HAP-1 (cell line): ENCODE results near the gene ABCA4.

ENCODE experiments used
- DNase-seq, 2 experiments: peaks; one replicate each; pipeline ENCODE4 v3.0.0-alpha.2; 2016 to 2020; ENCODE audit warnings: low spot score in 2 of 2
- H3K27me3 ChIP-seq: fragments of 250-450 bp; sonication (Bioruptor Pico); 2 replicates; pipeline ENCODE4 v1.5.1; 2020; ENCODE audit warnings: low read depth, mild to moderate bottlenecking, moderate library complexity
- H3K36me3 ChIP-seq: fragments of 250-450 bp; sonication (Bioruptor Pico); replicated peaks from 2 replicates; pipeline ENCODE4 v1.5.1; 2020; ENCODE audit warnings: mild to moderate bottlenecking
- H3K4me1 ChIP-seq: fragments of 250-450 bp; sonication (Bioruptor Pico); 2 replicates; pipeline ENCODE4 v1.5.1; 2020; ENCODE audit warnings: mild to moderate bottlenecking
- H3K4me3 ChIP-seq: fragments of 250-450 bp; sonication (Bioruptor Pico); 2 replicates; pipeline ENCODE4 v1.5.1; 2020; ENCODE audit warnings: mild to moderate bottlenecking, moderate library complexity
- H3K9me3 ChIP-seq: fragments of 250-450 bp; sonication (Bioruptor Pico); 2 replicates; pipeline ENCODE4 v1.5.1; 2020; ENCODE audit warnings: mild to moderate bottlenecking, moderate library complexity
- in situ Hi-C: fragments of 300-500 bp; cut with MboI; formaldehyde crosslinking; loops from 3 replicates; pipeline ENCODE4 v1.14.3; 2020; ENCODE audit warnings: low sequenced_read_pairs, inconsistent platforms, mixed read lengths

The ABCA4 gene

GRCh38 chr1:94039514-94039870, 81.5 kb downstream of the ABCA4 start:
- Histone ChIP-seq H3K4me1 (no peaks in the 10 kb centered on the region), H3K4me3 (no peak overlapping the region), H3K27me3 (peaks cover 27% of the 10 kb centered on the region), H3K36me3 (no peaks in the 10 kb centered on the region), H3K9me3 (no peaks in the 10 kb centered on the region)
- in situ Hi-C loops, result no loop called here
- peak; percentile 42 to 84 for DNase-seq

- Histone ChIP-seq H3K4me3 (no peak overlapping the region), H3K27me3 (peaks cover 27% of the 10 kb centered on the region), H3K4me1 (no peaks in the 10 kb centered on the region), H3K36me3 (no peaks in the 10 kb centered on the region), H3K9me3 (no peaks in the 10 kb centered on the region)
- in situ Hi-C loops, result no loop called here
- no peak for DNase-seq
Measured at GRCh38 chr1:94038511-94038910, 82.4 kb downstream of the ABCA4 start.

GRCh38 chr1:94037392-94038229, 83.3 kb downstream of the ABCA4 start:
- peaks cover 27% of the 10 kb centered on the region for H3K27me3 ChIP-seq
- no peaks in the 10 kb centered on the region for H3K4me1 ChIP-seq
- H3K9me3 ChIP-seq, result no peaks in the 10 kb centered on the region
- DNase-seq, result no peak
- H3K4me3 ChIP-seq, result no peak overlapping the region
- in situ Hi-C loops, result no loop called here
- H3K36me3 ChIP-seq, result no peaks in the 10 kb centered on the region

GRCh38 chr1:94036730-94037129, 84.2 kb downstream of the ABCA4 start:
- no peak for DNase-seq
- H3K27me3 ChIP-seq, result peaks cover 27% of the 10 kb centered on the region
- H3K4me1 ChIP-seq, result no peaks in the 10 kb centered on the region
- no peaks in the 10 kb centered on the region for H3K9me3 ChIP-seq
- no peak overlapping the region for H3K4me3 ChIP-seq
- no peaks in the 10 kb centered on the region for H3K36me3 ChIP-seq
- in situ Hi-C loops, result no loop called here

- Histone ChIP-seq H3K4me1 (no peaks in the 10 kb centered on the region), H3K27me3 (peaks cover 22% of the 10 kb centered on the region), H3K36me3 (no peaks in the 10 kb centered on the region), H3K4me3 (no peak overlapping the region), H3K9me3 (no peaks in the 10 kb centered on the region)
- no peak for DNase-seq
- in situ Hi-C loops, result no loop called here
Measured at GRCh38 chr1:94033849-94034248, 87.1 kb downstream of the ABCA4 start.

- Histone ChIP-seq H3K27me3 (peaks cover 10% of the 10 kb centered on the region), H3K36me3 (no peaks in the 10 kb centered on the region), H3K4me3 (no peak overlapping the region), H3K4me1 (no peaks in the 10 kb centered on the region), H3K9me3 (no peaks in the 10 kb centered on the region)
- in situ Hi-C loops, result no loop called here
- DNase-seq, result no peak
Measured at GRCh38 chr1:94032637-94033036, 88.3 kb downstream of the ABCA4 start.

GRCh38 chr1:94031591-94031990, 89.4 kb downstream of the ABCA4 start:
- Histone ChIP-seq H3K4me3 (no peak overlapping the region), H3K27me3 (no peaks in the 10 kb centered on the region), H3K9me3 (no peaks in the 10 kb centered on the region), H3K4me1 (no peaks in the 10 kb centered on the region), H3K36me3 (no peaks in the 10 kb centered on the region)
- DNase-seq, result no peak
- in situ Hi-C loops, result no loop called here

GRCh38 chr1:94031154-94031553, 89.8 kb downstream of the ABCA4 start:
- no peak for DNase-seq
- Histone ChIP-seq H3K36me3 (no peaks in the 10 kb centered on the region), H3K9me3 (no peaks in the 10 kb centered on the region), H3K4me1 (no peaks in the 10 kb centered on the region), H3K27me3 (no peaks in the 10 kb centered on the region), H3K4me3 (no peak overlapping the region)
- in situ Hi-C loops, result no loop called here

GRCh38 chr1:94029130-94029993, 91.6 kb downstream of the ABCA4 start:
- in situ Hi-C loops, result no loop called here
- no peaks in the 10 kb centered on the region for H3K9me3 ChIP-seq
- peaks cover 8% of the 10 kb centered on the region for H3K27me3 ChIP-seq
- H3K4me1 ChIP-seq, result no peaks in the 10 kb centered on the region
- DNase-seq, result no peak
- H3K36me3 ChIP-seq, result no peaks in the 10 kb centered on the region
- H3K4me3 ChIP-seq, result no peak overlapping the region

GRCh38 chr1:94027721-94028515, 93.0 kb downstream of the ABCA4 start:
- Histone ChIP-seq H3K36me3 (no peaks in the 10 kb centered on the region), H3K4me3 (no peak overlapping the region), H3K4me1 (no peaks in the 10 kb centered on the region), H3K27me3 (peaks cover 15% of the 10 kb centered on the region), H3K9me3 (no peaks in the 10 kb centered on the region)
- no peak for DNase-seq
- in situ Hi-C loops, result no loop called here

- in situ Hi-C loops, result no loop called here
- no peak for DNase-seq
Measured at GRCh38 chr1:94026619-94027380, 94.1 kb downstream of the ABCA4 start.

GRCh38 chr1:94025383-94026340, 95.3 kb downstream of the ABCA4 start:
- peaks cover 15% of the 10 kb centered on the region for H3K27me3 ChIP-seq
- no peaks in the 10 kb centered on the region for H3K9me3 ChIP-seq
- H3K4me3 ChIP-seq, result no peak overlapping the region
- no peaks in the 10 kb centered on the region for H3K4me1 ChIP-seq
- in situ Hi-C loops, result no loop called here
- peak; percentile 52 to 68 for DNase-seq
- no peaks in the 10 kb centered on the region for H3K36me3 ChIP-seq

More at GRCh38 chr1:94026619-94027380, 94.1 kb downstream of the ABCA4 start:
- Histone ChIP-seq H3K36me3 (no peaks in the 10 kb centered on the region), H3K4me1 (no peaks in the 10 kb centered on the region), H3K27me3 (peaks cover 15% of the 10 kb centered on the region), H3K9me3 (no peaks in the 10 kb centered on the region), H3K4me3 (no peak overlapping the region)
